DOHH2 (cell line): ENCODE measurements around the gene STK17A.

ENCODE experiments used
- CTCF ChIP-seq: fragments of 200-600 bp; sonication (generic); IDR thresholded peaks from one replicate; pipeline ENCODE4 v1.5.1; 2014; ENCODE audit warnings: antibody characterized with exemption, mild to moderate bottlenecking, low read depth, low read length; ENCODE audit not compliant: poor library complexity, severe bottlenecking
- EZH2phosphoT487 ChIP-seq: fragments of 200-600 bp; sonication (generic); IDR thresholded peaks from 2 replicates; pipeline ENCODE4 v1.6.1; 2017; ENCODE audit warnings: borderline replicate concordance, mild to moderate bottlenecking, antibody characterized with exemption, low read length, moderate library complexity, mixed read lengths

GRCh38 chr7:43636093-43636492 is 53.2 kb downstream of the STK17A start:
- TF ChIP-seq CTCF: no peak
- no peak for TF ChIP-seq EZH2phosphoT487
